HepG2 (cell line): Measurements from ENCODE around the gene ARAP1. TPM values are rescaled to one million over a fixed set of nuclear protein-coding genes. Genes with fewer than 3 reads are reported as not detected.

Experiments used
- AKNA ChIP-seq: sonication (generic); formaldehyde crosslinking; IDR thresholded peaks from 2 replicates; pipeline ENCODE4 v1.4.0; 2020; ENCODE audit warnings: missing genetic modification reagents, borderline replicate concordance
- CENPBD1 ChIP-seq: sonication (generic); formaldehyde crosslinking; IDR thresholded peaks from 2 replicates; pipeline ENCODE4 v1.8.0; 2022; ENCODE audit warnings: missing genetic modification reagents, low read depth, mild to moderate bottlenecking, borderline replicate concordance
- HMG20B ChIP-seq: conservative IDR thresholded peaks from 2 replicates; pipeline ENCODE4 v1.6.1; 2016; ENCODE audit warnings: missing genetic modification reagents, missing compliant biosample characterization
- IRF1 ChIP-seq: sonication (generic); formaldehyde crosslinking; IDR thresholded peaks from 2 replicates; pipeline ENCODE4 v1.4.0; 2020; ENCODE audit warnings: low read depth, mild to moderate bottlenecking, missing genetic modification reagents
- KDM5B ChIP-seq: sonication (generic); formaldehyde crosslinking; IDR thresholded peaks from 2 replicates; pipeline ENCODE4 v1.4.0; 2020; ENCODE audit warnings: missing genetic modification reagents, mild to moderate bottlenecking, borderline replicate concordance
- KMT2B ChIP-seq: IDR thresholded peaks from 2 replicates; pipeline ENCODE4 v1.6.1; 2016; ENCODE audit warnings: missing genetic modification reagents, missing compliant biosample characterization
- PATZ1 ChIP-seq: sonication (generic); formaldehyde crosslinking; IDR thresholded peaks from 2 replicates; pipeline ENCODE4 v1.4.0; 2020; ENCODE audit warnings: missing genetic modification reagents
- SMAD3 ChIP-seq: sonication (generic); formaldehyde crosslinking; IDR thresholded peaks from 2 replicates; pipeline ENCODE4 v1.4.0; 2020; ENCODE audit warnings: missing genetic modification reagents
- SP140L ChIP-seq: sonication (generic); formaldehyde crosslinking; IDR thresholded peaks from 2 replicates; pipeline ENCODE4 v1.4.0; 2020; ENCODE audit warnings: missing genetic modification reagents, borderline replicate concordance
- TEAD2 ChIP-seq: sonication (generic); formaldehyde crosslinking; IDR thresholded peaks from 2 replicates; pipeline ENCODE4 v1.9.0; 2021; ENCODE audit warnings: missing genetic modification reagents
- THAP7 ChIP-seq: sonication (generic); formaldehyde crosslinking; IDR thresholded peaks from 2 replicates; pipeline ENCODE4 v1.8.1; 2023; ENCODE audit warnings: mild to moderate bottlenecking, missing genetic modification reagents
- ZBTB21 ChIP-seq: sonication (generic); formaldehyde crosslinking; IDR thresholded peaks from 2 replicates; pipeline ENCODE4 v1.4.0; 2020; ENCODE audit warnings: missing genetic modification reagents
- ZFP1 ChIP-seq: IDR thresholded peaks from 2 replicates; pipeline ENCODE4 v1.6.1; 2016
- ZNF205 ChIP-seq: IDR thresholded peaks from 2 replicates; pipeline ENCODE4 v1.6.1; 2018; ENCODE audit warnings: missing biosample characterization, missing genetic modification reagents
- ZNF883 ChIP-seq: sonication (generic); formaldehyde crosslinking; IDR thresholded peaks from 2 replicates; pipeline ENCODE4 v1.5.1; 2020; ENCODE audit warnings: mild to moderate bottlenecking, missing genetic modification reagents; ENCODE audit errors: not compliant biosample characterization
- polyA plus RNA-seq, 8 experiments: library from polyadenylated mRNA; depleted of rRNA in 3 of 8; stranded (reverse) in 7 of 8; unstranded in 1 of 8; fragments of >200 nt; fragmentation: Illumina TruSeq in 4 of 8; extraction: Trizol in 4 of 8; gene quantifications; 2 replicates each; pipeline versions ENCODE4 v1.2.1 to v1.2.3, GENCODE V29; 2011 to 2016; ENCODE audit warnings: low read depth in 4 of 8, missing spikeins in 1 of 8, mixed read lengths in 1 of 8; ENCODE audit not compliant: insufficient read depth in 1 of 8
- total RNA-seq, 5 experiments: library from RNA; depleted of rRNA; stranded (reverse); fragments of >200 nt; fragmentation: Illumina TruSeq; extraction: Trizol; gene quantifications; 2 replicates each; pipeline ENCODE4 v1.2.3, GENCODE V29; 2016; ENCODE audit warnings: low read depth in 1 of 5
- TF ChIP-seq, protein P1 (sequence below): IDR thresholded peaks from 2 replicates; pipeline ENCODE4 v1.6.1; 2016; ENCODE audit warnings: control low read depth
- TF ChIP-seq, protein P2 (sequence below): sonication (generic); formaldehyde crosslinking; IDR thresholded peaks from 2 replicates; pipeline ENCODE4 v1.4.0; 2020; ENCODE audit warnings: missing genetic modification reagents

ARAP1 gene
- total and polyA plus RNA-seq, 2 of the 13 experiments (the other 11 are each of a cell fraction or from before 2014, with no cell fraction given) = 43.2 to 55.5 TPM

GRCh38 chr11:72778535-72779494 lies 26.6 kb upstream of the ARAP1 start (continued):
- TF ChIP-seq AKNA (CRISPR knock-in tag) = no peak
- peak; percentile 92 for TF ChIP-seq PATZ1 (CRISPR knock-in tag)
- no peak for TF ChIP-seq SMAD3 (CRISPR knock-in tag)
- TF ChIP-seq CENPBD1 = no peak
- TF ChIP-seq KDM5B (CRISPR knock-in tag) = no peak
- TF ChIP-seq ZNF883 = no peak
- TF ChIP-seq, protein P1, sequence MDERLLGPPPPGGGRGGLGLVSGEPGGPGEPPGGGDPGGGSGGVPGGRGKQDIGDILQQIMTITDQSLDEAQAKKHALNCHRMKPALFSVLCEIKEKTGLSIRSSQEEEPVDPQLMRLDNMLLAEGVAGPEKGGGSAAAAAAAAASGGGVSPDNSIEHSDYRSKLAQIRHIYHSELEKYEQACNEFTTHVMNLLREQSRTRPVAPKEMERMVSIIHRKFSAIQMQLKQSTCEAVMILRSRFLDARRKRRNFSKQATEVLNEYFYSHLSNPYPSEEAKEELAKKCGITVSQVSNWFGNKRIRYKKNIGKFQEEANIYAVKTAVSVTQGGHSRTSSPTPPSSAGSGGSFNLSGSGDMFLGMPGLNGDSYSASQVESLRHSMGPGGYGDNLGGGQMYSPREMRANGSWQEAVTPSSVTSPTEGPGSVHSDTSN (CRISPR knock-in tag) = no peak
- 0 out of 2 replicates have a peak, but pooled peaks have one; percentile 52 for TF ChIP-seq THAP7 (CRISPR knock-in tag)
- no peak for TF ChIP-seq SP140L
- TF ChIP-seq, protein P2, sequence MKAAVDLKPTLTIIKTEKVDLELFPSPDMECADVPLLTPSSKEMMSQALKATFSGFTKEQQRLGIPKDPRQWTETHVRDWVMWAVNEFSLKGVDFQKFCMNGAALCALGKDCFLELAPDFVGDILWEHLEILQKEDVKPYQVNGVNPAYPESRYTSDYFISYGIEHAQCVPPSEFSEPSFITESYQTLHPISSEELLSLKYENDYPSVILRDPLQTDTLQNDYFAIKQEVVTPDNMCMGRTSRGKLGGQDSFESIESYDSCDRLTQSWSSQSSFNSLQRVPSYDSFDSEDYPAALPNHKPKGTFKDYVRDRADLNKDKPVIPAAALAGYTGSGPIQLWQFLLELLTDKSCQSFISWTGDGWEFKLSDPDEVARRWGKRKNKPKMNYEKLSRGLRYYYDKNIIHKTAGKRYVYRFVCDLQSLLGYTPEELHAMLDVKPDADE (CRISPR knock-in tag) = no peak
- TF ChIP-seq ZNF205 = no peak
- no peak for TF ChIP-seq KMT2B (CRISPR knock-in tag)
- TF ChIP-seq IRF1 (CRISPR knock-in tag) = no peak
- 0 out of 2 replicates have a peak, but pooled peaks have one; percentile 58 for TF ChIP-seq HMG20B (CRISPR knock-in tag)
- no peak for TF ChIP-seq TEAD2 (CRISPR knock-in tag)
- TF ChIP-seq ZBTB21 = no peak
- TF ChIP-seq ZFP1 (CRISPR knock-in tag) = no peak
